Measurements from ENCODE around the gene CD200R1. TPM values are rescaled to one million over a fixed set of nuclear protein-coding genes. Genes with fewer than 3 reads are reported as not detected.
"Not testable (repeated sequence)": the region's sequence is repeated elsewhere in the genome, so short reads cannot be mapped to it uniquely, and the experiment has no call there.

Gene CD200R1
- total RNA-seq, 1 donor from 2014 or later, result 1.0 TPM

DNA sequence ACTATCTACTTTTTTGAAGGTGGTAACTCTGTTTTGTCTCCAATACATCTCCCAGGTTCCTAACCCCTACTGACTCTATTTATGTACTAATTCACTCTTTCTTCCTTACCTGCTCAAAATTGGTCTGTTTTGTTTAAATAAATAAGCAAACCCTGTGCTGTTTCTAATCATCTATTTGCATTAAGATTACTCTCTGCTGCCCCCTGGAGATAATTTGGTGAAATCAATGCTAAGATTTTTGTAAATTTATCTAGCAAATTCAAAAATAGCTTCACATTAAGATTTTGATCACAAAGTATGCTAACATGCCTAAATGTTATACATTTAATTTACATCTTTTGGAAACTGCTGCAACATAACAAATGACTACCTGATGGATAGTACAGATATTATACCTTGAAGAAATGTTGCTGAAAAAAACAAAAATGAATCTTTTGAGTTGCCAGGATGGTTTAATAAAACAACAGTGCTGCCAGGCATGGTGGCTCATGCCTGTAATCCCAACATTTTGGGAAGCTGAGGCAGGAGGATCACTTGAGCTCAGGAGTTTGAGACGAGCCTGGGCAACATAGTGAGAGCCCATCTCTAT is 4.4 kb upstream of the CD200R1 start:
- intact Hi-C loops (cut with DNase I), result loop anchor here (1.0 to 10.0 kb wide), 2 partner anchors 245 to 336 kb away; no protein-coding TSS in a partner anchor
- DNase-seq (ENCODE audit: missing footprints) (no peak), ATAC-seq (no peak)

DNA sequence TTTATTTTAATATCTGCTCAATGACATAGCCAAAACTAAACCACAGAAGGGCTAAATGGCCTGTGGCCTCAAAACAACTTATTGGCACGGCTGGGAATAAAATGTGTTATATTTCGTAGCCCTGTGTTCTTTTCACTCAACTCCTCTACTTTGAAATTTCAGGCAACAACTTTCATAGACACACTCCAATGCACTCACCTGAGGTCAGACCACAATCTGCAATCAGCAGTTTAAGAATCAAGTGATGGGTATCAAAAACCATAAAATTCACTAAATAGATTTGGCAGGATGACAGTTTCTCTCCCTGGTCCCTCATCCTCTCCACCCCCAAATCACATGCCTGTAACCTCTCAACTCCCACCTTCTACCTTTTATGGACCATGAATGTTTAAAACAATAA is 2.0 kb upstream of the CD200R1 start:
- DNase-seq (ENCODE audit: missing footprints), result no peak
- intact Hi-C loops (cut with DNase I), result loop anchor here (10.0 kb wide), 1 partner anchor 242 kb away; no protein-coding TSS in a partner anchor
- ATAC-seq, result no peak

DNA sequence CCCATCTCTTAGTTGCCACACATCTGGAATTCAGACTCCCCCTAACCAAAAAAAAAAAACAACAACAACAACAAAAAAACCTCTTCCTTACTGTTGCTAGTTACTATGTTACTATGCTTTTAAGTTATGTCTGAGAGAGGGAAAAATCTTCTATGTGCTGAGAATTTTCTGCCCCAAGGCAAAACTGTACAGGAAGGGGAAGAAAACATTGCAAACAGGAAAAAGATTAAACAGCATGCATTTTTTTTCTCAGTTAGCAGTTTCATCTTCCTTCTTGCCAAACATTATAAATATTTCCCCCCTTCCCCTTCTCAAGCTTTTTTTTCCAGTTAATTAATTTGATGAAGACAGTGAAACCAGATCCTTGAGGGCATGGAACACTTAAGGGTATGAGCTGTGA is 1.1 kb upstream of the CD200R1 start:
- ATAC-seq (no peak), DNase-seq (ENCODE audit: missing footprints) (no peak)
- intact Hi-C loops (cut with DNase I), result loop anchor here (10.0 kb wide), 1 partner anchor 241 kb away; no protein-coding TSS in a partner anchor

DNA sequence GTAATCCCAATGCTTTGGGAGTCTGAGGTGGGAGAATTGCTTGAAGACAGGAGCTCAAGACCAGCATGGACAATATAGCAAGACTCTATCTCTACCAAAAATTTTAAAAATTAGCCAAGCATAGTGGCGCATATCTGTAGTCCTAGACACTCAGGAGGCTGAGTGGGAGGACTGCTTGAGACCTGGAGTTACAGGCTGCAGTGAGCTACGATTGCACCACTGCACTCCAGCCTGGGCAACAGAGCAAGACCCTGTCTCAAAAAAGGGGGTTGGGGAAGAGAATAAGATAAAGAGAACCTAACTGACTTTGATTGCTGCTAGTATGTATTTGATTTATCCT is 755 bp downstream of the CD200R1 start:
- intact Hi-C loops (cut with DNase I), result loop anchor here (10.0 kb wide), 1 partner anchor 239 kb away; no protein-coding TSS in a partner anchor
- no peak for ATAC-seq
- DNase-seq (ENCODE audit: missing footprints), result no peak

DNA sequence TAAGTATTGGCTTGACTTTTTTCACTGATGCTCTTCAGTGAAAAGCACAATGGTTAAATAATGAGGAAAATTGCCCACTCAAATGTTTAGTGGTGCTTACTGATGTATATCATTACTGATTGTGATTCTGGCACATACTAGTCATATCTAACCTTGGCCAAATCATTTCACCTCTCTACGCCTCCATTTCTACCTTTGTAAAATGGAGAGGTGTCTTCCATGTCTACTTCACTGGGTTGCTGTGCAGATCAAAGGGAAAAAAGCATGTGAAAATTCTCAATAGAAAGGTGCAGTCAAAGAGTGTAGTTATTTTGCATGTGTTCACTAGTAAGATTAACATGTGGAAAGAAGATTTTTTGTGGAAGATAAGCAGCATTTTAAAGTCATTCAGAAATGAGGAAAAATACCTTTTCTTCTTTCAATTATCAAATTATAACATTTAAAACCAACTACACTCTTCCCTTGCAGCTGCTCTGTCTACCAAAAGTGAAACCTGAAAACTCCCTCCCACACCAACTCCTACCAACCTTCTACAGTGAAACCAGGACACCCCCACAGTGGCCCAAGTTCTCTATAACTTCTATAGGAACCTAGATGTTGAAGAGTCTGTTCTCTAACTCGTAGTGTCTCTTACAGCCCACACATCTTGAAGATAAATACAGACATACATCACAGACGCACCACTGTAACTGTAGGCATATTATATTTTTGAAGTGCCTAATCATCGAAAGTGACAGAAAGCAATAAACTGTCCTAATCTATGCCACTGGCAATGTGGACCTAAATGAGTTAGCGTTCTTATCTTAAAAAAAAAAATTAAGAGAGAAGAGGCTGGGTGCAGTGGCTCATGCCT is 1.4 kb downstream of the CD200R1 start:
- intact Hi-C loops (cut with DNase I), result loop anchor here (10.0 kb wide), 1 partner anchor 239 kb away; no protein-coding TSS in a partner anchor

DNA sequence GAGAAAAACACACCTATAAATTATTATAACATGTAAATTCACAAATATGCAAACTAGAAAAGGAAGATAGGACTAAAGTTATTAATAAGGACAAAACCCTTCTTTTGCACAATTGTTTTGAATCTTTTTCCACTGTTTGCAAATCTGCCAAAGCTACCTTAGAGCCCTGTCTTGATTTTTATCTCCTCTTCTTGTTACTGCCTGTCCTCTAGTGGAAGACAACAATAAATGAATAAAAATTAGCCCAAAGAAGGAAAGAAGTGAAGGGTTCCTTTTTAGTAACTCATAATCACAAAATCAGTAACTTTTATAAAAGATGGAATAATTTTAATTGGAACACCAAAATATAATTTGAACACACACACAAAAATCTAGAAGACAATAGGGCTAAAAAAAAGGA is 2.7 kb downstream of the CD200R1 start:
- intact Hi-C loops (cut with DNase I), result loop anchor here (10.0 kb wide), 1 partner anchor 237 kb away; no protein-coding TSS in a partner anchor
- DNase-seq (ENCODE audit: missing footprints) (no peak), ATAC-seq (no peak)

More for the DNA sequence above, 1.4 kb downstream of the CD200R1 start:
- ATAC-seq (no peak), DNase-seq (ENCODE audit: missing footprints) (no peak)

DNA sequence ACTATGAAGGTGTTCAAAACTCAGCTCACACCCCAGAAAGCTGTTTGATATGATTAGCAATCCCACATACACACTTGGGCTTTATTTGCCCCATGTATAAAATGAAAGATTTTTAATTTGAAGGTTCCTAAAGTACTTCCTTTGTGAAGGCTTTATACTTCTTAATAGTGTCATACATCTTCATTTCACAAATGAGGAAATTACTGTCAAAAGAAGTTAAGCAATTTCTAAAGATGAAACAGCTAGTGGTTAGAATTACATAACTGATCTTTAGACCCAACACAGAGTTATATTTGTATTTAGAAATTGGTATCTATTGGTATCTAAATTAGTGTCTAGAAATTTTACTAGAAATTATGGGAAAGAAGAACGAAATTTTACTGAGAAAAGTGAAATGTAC is 7.1 kb downstream of the CD200R1 start:
- intact Hi-C loops (cut with DNase I), result no loop called here
- no peak for ATAC-seq
- no peak for DNase-seq (ENCODE audit: missing footprints)

DNA sequence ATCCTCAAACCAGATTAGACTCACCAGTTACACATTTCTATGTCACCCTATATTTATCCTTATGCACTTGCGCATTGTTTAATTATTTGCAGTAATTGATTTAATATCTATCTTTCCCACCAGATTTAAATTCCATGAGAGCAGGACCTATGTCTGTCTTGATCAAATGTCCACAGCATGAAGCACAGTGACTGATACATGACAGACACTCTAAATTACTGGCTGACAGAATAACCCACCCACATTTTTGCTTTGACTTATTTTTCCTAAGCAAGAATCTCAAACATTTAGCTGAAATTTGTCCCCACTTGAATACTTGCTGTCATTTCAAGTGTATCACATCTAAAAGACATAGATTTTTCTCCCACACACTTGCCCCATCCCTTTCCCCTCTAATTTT is 7.5 kb downstream of the CD200R1 start:
- ATAC-seq, result no peak
- intact Hi-C loops (cut with DNase I), result no loop called here
- DNase-seq (ENCODE audit: missing footprints), result no peak

DNA sequence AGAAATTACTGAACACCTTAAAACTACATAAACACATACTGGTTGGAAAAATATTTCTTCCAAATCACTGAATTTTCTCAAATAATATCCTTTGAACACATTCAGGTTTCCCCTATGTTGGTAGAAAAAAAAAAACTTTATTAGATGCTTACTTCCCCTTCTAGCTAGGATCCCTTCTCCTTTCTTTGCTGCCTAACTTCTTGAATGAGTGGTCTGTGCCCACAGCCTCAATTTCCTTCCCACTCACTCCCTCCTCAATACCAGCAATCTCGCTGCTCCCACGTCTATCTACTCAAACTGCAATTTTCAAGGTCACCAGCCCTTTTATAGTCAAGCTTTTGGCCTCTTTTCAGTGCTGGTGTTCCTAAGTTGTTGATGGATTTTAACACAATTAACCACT is 8.3 kb downstream of the CD200R1 start:
- no peak for DNase-seq (ENCODE audit: missing footprints)
- ATAC-seq, result no peak
- intact Hi-C loops (cut with DNase I), result no loop called here

DNA sequence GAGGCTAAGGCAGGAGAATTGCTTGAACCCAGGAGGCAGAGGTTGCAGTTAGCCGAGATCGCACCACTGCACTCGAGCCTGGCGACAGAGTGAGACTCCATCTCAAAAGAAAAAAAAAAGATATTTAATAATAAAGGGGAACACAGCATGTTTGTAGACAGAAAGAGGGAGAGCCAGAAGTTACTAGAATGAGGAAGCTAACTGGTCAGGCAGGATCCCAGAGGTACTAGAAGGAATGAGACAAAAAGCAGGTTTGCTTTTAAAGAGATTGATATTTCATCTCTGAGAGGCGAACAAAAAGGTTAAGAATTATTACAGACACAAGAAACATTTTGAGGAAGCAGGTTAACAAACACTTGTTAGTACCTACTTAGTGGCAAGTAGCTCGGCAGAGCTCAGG is 9.2 kb downstream of the CD200R1 start:
- intact Hi-C loops (cut with DNase I), result no loop called here
- ATAC-seq, result no peak

DNA sequence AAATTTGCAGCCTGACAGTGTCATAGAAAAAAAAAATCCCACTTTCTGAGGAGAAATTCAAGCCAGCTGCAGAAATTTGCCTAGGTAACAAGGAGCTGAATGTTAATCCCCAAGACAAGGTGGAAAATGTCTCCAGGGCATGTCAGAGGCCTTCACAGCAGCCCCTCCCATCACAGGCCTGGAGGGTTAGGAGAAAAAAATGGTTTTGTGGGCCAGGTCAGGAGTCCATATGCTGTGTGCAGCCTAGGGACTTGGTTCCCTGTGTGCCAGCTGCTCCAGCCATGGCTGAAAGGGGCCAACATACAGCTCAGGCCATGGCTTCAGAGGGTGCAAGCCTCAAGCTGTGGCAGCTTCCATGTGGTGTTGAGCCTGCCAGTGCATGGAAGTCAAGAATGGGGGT is 11.2 kb downstream of the CD200R1 start:
- DNase-seq (ENCODE audit: missing footprints), result no peak
- intact Hi-C loops (cut with DNase I), result no loop called here
- no peak for ATAC-seq

More for the DNA sequence above, 9.2 kb downstream of the CD200R1 start:
- DNase-seq (ENCODE audit: missing footprints), result no peak

DNA sequence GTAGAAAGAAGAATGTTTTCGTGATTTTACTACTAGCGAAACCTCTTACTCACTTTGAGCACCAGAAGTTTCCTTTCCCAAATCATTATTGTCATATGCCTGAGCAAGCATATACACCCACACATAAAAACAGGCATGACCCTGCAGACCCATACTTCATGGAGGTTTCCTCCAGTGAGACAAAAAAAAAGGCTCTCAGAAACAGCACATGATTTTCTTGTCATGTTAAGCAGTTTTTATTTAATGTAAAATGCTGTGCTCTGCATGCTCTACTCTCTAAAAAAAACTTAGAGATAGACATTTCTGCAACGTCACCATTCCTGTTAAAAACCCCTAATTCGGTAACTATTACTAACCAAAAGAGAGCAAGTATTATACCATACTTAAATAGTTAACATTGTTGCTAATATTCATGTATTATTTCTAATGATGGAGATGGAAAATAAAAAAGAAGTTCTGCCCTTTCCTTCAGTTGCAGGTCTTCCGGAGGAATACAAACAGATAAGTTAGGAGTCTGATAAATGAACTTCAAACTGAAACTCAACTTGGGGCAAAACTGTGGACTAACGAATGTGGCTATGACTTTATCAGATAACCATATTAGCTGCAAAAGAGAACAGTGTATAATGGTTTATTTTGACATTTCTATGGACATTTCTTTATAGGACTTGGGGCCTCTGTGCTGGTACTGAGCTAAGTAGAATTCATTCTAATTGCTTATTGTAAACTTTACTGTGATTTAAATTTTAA is 15.9 kb downstream of the CD200R1 start:
- DNase-seq (ENCODE audit: missing footprints) (no peak), ATAC-seq (no peak)
- intact Hi-C loops (cut with DNase I), result no loop called here

DNA sequence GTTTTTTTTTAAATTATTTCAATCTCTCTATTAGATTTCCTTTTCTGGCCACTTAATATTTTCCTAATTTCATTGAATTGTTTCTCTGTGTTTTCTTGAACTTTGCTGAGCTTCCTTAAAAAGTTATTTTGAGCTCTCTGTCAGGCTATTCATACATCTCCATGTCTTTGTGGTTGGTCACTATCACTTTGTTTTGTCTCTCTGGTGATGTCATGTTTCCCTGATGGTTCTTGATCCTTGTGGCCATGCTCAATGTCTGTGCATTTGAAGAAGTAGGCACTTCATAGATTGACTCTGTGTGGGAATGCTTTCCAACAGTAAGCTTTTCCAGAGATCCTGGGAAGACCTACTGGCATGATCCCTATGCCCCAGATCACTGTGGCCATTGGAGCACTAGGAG is 18.6 kb downstream of the CD200R1 start:
- intact Hi-C loops (cut with DNase I), result no loop called here
- DNase-seq (ENCODE audit: missing footprints) (no peak), ATAC-seq (no peak)

DNA sequence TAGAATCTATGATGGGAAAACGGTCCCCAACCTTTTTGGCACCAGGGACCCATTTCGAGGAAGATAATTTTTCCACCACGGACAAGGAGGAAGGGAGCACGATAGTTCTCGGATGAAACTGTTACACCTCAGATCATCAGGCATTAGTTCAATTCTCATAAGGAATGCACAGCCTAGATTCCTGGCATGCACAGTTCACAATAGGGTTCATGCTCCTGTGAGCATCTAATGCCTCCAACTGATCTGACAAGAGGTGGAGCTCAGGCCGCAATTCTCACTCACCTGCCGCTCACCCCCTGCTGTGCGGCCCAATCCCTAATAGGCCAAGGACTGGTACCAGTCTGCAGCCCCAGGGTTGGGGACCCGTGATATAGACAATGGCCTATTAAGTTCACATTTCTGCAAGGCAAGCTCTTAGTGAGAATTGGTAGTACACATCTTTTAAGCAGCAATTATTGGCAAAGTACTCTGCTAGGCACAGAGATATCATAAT is 26.5 kb downstream of the CD200R1 start:
- intact Hi-C loops (cut with DNase I), result no loop called here
- no peak for ATAC-seq
- no peak for DNase-seq (ENCODE audit: missing footprints)

DNA sequence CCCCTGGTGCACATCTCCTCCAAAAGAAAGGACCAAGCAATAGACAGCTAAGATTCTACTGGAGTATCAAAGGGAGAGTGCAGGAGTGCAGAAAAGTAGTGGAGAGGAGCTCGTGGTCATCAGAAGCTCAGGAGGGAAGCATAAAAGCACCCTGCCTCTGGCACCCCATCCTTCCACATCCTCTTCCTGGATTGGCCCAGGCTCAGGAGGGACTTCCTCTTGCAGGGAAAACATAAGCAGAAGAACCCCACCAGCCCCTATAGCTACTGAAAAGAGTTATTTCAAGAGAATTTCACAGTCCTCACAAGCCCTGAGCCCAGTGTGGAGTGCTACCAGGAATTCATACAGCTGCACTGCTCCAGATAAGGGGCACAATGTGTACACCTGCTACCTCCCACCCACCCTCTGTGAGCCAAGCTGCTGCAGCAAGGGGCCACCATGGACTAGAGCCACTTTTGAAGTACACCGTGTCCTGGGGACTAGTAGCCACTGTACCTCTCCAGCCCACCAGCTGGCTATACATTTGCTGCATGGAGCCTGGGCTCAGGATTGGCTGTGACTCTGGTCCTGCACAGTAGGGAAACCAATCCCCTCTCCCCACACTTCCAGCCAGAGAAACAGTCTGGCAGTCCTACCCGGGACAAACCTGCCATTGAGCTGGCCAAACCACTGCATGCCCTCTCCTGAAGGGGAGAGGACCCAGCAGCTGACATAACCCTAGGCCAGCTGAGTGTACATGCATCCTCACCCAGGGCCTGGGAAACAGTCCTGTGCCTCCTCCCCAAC is 43.0 kb downstream of the CD200R1 start:
- intact Hi-C loops (cut with DNase I), result no loop called here
- DNase-seq (ENCODE audit: missing footprints), result peak; percentile 33
- ATAC-seq, result peak; percentile 69

DNA sequence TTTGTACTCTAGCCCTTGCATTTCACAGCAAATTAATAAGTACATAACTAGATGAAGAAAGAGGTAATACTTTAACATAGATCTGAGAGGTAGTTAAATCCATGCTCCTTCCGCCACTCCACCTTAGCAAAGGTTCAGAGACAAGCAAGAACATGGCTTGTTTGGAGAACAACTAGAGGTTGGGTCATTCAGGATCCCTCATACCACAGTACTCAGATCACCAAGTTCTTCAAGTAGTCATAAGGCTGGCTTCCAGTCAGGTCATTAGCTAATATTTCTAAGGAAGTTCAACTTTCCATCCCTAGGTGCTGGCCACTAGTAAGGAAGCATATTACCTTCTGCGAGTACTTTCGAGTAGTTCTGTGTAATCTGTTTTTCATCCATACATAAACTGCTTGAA is 44.1 kb downstream of the CD200R1 start:
- intact Hi-C loops (cut with DNase I), result no loop called here
- no peak for DNase-seq (ENCODE audit: missing footprints)
- no peak for ATAC-seq

DNA sequence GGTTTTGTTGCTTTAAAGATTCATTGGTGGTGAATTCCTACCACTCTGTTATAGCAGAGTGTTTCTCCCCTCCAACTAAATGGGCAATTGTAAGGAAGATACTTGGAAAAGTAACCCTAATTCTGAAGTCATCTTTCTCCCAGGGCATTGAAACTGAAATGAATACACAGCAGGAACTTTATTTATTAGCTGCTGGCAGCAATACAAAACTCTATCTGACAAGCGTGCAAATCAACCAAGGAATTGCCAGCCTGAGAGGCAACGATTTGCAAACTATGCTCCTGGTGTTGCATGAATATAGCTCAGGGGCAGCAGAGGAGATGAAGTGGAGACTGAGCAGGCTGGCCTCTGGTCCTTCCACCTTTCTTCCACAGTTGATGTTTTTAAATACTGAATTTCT is 48.9 kb downstream of the CD200R1 start:
- intact Hi-C loops (cut with DNase I), result no loop called here
- ATAC-seq, result no peak
- DNase-seq (ENCODE audit: missing footprints), result no peak

DNA sequence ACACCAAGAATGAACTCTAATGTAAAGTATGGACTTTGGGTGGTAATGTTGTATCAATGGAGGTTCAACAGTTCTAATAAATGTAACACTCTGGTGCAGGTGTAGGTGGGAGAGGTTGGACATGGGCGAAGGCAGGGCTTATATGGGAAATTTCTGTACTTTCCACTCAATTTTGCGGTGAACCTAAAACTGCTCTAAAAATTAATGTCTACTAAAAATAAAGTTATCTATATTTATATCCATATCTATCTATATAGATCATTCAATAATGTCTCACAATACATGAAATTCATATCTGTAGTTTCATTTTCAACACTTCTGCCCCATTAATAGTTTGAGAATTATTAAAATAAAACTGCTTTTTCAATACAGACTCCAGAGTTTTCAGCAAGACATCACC is 49.3 kb downstream of the CD200R1 start:
- DNase-seq (ENCODE audit: missing footprints) (no peak), ATAC-seq (no peak)
- intact Hi-C loops (cut with DNase I), result no loop called here

DNA sequence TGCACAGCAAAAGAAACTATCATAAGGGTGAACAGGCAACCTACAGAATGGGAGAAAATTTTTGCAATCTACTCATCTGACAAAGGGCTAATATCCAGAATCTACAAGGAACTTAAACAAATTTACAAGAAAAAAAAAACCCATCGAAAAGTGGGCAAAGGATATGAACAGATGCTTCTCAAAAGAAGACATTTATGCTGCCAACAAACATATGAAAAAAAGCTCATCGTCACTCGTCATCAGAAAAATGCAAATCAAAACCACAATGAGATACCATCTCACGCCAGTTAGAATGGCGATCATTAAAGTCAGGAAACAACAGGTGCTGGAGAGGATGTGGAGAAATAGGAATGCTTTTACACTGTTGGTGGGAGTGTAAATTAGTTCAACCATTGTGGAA is 55.4 kb downstream of the CD200R1 start:
- intact Hi-C loops (cut with DNase I); DNase-seq (ENCODE audit: missing footprints); ATAC-seq: not testable (repeated sequence)
